ENCODE data around the gene ZBTB7A.

Gene ZBTB7A

DNA sequence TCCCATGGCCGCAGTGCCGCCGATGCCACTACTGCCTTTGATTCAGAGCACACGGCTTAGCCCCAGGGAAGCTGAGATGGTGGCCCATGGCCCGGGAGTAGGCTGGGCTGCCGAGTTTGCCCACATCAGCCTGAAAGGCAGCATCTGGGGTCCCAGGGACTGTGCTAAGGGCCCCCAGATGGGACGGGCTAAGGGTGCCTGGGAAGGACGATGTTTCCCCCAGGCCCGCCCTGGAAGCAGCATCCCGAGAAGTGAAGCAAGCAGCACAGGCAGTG, 34.7 kb upstream of the ZBTB7A start:
- Histone ChIP-seq H4K8ac (ENCODE audit: low read depth, low read length) (no peak overlapping the region), H3K79me2 (ENCODE audit: control insufficient read depth, insufficient read depth, low read length) (no peaks in the 10 kb centered on the region), H3K9ac (ENCODE audit: low read length) (no peak overlapping the region), H3K79me1 (ENCODE audit: low read length) (no peaks in the 10 kb centered on the region), H3K56ac (ENCODE audit: low read length) (no peak overlapping the region), H2BK15ac (replicated peaks; ENCODE audit: low read depth) (no peak overlapping the region), H2BK5ac (ENCODE audit: low read length) (no peak overlapping the region), H3K4ac (ENCODE audit: low read depth, low read length) (no peak overlapping the region), H3K4me3 (ENCODE audit: low read length) (no peak overlapping the region), H3K18ac (ENCODE audit: low read length) (no peak overlapping the region), H2AK5ac (ENCODE audit: low read length) (no peak overlapping the region), H3K23ac (ENCODE audit: low read length) (no peak overlapping the region), H3K4me2 (ENCODE audit: low read length) (no peak overlapping the region), H4K5ac (ENCODE audit: low read length) (no peak overlapping the region), H3K4me1 (ENCODE audit: control insufficient read depth, low read depth, low read length) (no peaks in the 10 kb centered on the region), H2BK120ac (ENCODE audit: low read depth, low read length) (no peak overlapping the region), H3K36me3 (ENCODE audit: control insufficient read depth, insufficient read depth, low read length) (peaks cover 10% of the 10 kb centered on the region), H3K27ac (ENCODE audit: low read depth, low read length) (no peak overlapping the region), H3K27me3 (ENCODE audit: insufficient read depth, low read length, poor library complexity) (no peaks in the 10 kb centered on the region)
- DNase-seq, result no peak
- no CpG with 5 or more reads among the region's 10 CpGs for WGBS (ENCODE audit: extremely low coverage, insufficient coverage, low lambda C conversion rate)

DNA sequence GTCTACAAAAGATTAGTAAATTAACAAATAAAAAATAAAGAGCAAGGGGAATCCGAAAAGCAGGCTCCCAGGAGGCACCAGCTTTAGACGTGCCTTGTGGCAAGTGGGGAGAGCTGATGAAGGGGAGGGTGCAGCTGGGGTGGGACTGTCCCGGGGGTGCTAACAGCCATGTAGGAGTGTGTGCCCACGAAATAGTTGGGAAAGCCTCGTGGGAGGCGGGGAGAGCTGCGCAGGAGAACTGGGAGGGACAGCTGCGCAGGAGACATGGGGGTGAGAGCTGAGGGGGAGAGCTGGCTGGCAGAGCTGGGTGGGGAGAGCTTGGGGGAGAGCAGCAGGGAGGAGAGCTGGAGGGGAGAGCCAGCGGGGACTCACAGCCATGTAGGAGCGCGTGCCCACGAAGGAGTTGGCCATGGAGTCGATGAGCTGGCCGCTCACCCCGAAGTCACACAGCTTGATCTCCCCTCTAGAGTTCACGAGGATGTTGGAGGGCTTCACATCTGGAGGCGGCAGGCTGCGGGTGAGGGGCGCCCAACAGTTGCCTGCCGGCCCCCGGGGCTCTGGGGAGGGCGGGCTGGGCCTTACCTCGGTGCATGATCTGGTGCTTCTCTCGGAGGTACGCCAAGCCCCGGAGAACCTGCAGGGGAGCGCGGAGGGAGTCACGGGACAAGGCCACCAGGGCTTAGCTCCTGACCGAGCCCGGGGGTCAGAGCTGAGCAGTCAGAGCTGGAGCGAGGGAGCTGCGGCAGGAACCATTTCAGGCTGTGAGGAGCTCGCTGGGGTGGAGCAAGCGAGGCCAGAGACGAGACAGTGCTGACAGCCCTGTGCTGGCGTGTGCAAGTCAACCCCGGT, 34.2 kb upstream of the ZBTB7A start:
- Histone ChIP-seq H3K9ac (ENCODE audit: low read length) (no peak overlapping the region), H3K4me2 (ENCODE audit: low read length) (no peak overlapping the region), H4K5ac (ENCODE audit: low read length) (no peak overlapping the region), H2BK15ac (replicated peaks; ENCODE audit: low read depth) (no peak overlapping the region), H3K4ac (ENCODE audit: low read depth, low read length) (no peak overlapping the region), H3K4me3 (ENCODE audit: low read length) (no peak overlapping the region), H3K79me2 (ENCODE audit: control insufficient read depth, insufficient read depth, low read length) (no peaks in the 10 kb centered on the region), H3K23ac (ENCODE audit: low read length) (no peak overlapping the region), H3K27ac (ENCODE audit: low read depth, low read length) (no peak overlapping the region), H2AK5ac (ENCODE audit: low read length) (no peak overlapping the region), H3K36me3 (ENCODE audit: control insufficient read depth, insufficient read depth, low read length) (peaks cover 10% of the 10 kb centered on the region), H3K56ac (ENCODE audit: low read length) (no peak overlapping the region), H2BK120ac (ENCODE audit: low read depth, low read length) (no peak overlapping the region), H3K27me3 (ENCODE audit: insufficient read depth, low read length, poor library complexity) (no peaks in the 10 kb centered on the region), H3K79me1 (ENCODE audit: low read length) (no peaks in the 10 kb centered on the region), H4K8ac (ENCODE audit: low read depth, low read length) (no peak overlapping the region), H3K4me1 (ENCODE audit: control insufficient read depth, low read depth, low read length) (no peaks in the 10 kb centered on the region), H3K18ac (ENCODE audit: low read length) (no peak overlapping the region), H2BK5ac (ENCODE audit: low read length) (no peak overlapping the region)
- DNase-seq, result no peak
- WGBS (ENCODE audit: extremely low coverage, insufficient coverage, low lambda C conversion rate), result no CpG with 5 or more reads among the region's 38 CpGs

- Histone ChIP-seq H2BK5ac (ENCODE audit: low read length) (no peak overlapping the region), H3K4me2 (ENCODE audit: low read length) (no peak overlapping the region), H2BK15ac (replicated peaks; ENCODE audit: low read depth) (no peak overlapping the region), H3K56ac (ENCODE audit: low read length) (no peak overlapping the region), H4K5ac (ENCODE audit: low read length) (no peak overlapping the region), H3K9ac (ENCODE audit: low read length) (no peak overlapping the region), H3K4me3 (ENCODE audit: low read length) (no peak overlapping the region), H2AK5ac (ENCODE audit: low read length) (no peak overlapping the region), H3K23ac (ENCODE audit: low read length) (no peak overlapping the region), H3K27ac (ENCODE audit: low read depth, low read length) (no peak overlapping the region), H3K27me3 (ENCODE audit: insufficient read depth, low read length, poor library complexity) (no peaks in the 10 kb centered on the region), H3K79me2 (ENCODE audit: control insufficient read depth, insufficient read depth, low read length) (no peaks in the 10 kb centered on the region), H4K8ac (ENCODE audit: low read depth, low read length) (no peak overlapping the region), H3K79me1 (ENCODE audit: low read length) (no peaks in the 10 kb centered on the region), H3K4ac (ENCODE audit: low read depth, low read length) (no peak overlapping the region), H3K4me1 (ENCODE audit: control insufficient read depth, low read depth, low read length) (no peaks in the 10 kb centered on the region), H3K18ac (ENCODE audit: low read length) (no peak overlapping the region), H3K36me3 (ENCODE audit: control insufficient read depth, insufficient read depth, low read length) (peaks cover 10% of the 10 kb centered on the region), H2BK120ac (ENCODE audit: low read depth, low read length) (no peak overlapping the region)
- DNase-seq, result no peak
- WGBS (ENCODE audit: extremely low coverage, insufficient coverage, low lambda C conversion rate), result no CpG with 5 or more reads among the region's 38 CpGs
Observed at GRCh38 chr19:4099041-4099764, 32.5 kb upstream of the ZBTB7A start.

DNA sequence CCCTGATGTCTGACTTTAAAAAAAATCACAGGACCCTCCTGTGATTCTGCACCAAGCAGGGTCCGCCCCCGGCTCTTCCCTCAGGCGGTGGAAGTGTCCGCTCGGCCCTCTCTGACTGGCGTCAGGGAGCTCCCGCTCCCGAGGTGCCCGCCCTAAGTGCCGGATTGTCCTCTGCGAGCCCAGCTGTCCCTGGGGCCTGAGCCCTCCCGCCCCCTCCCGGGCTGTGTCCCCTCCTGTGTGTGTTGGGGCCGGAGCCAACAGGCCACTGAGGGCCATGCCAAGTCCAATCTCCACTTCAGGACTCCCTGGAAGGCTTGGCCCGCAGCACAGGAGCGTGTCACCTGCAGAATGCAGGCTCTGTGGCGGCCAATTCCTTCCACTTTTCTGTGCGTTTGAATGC, 31.8 kb upstream of the ZBTB7A start:
- Histone ChIP-seq H3K23ac (ENCODE audit: low read length) (no peak overlapping the region), H3K4me3 (ENCODE audit: low read length) (no peak overlapping the region), H3K27me3 (ENCODE audit: insufficient read depth, low read length, poor library complexity) (no peaks in the 10 kb centered on the region), H2BK120ac (ENCODE audit: low read depth, low read length) (no peak overlapping the region), H3K4me1 (ENCODE audit: control insufficient read depth, low read depth, low read length) (no peaks in the 10 kb centered on the region), H2AK5ac (ENCODE audit: low read length) (no peak overlapping the region), H3K56ac (ENCODE audit: low read length) (no peak overlapping the region), H3K9ac (ENCODE audit: low read length) (no peak overlapping the region), H2BK15ac (replicated peaks; ENCODE audit: low read depth) (no peak overlapping the region), H3K4ac (ENCODE audit: low read depth, low read length) (no peak overlapping the region), H2BK5ac (ENCODE audit: low read length) (no peak overlapping the region), H4K5ac (ENCODE audit: low read length) (no peak overlapping the region), H3K27ac (ENCODE audit: low read depth, low read length) (no peak overlapping the region), H3K79me2 (ENCODE audit: control insufficient read depth, insufficient read depth, low read length) (no peaks in the 10 kb centered on the region), H3K36me3 (ENCODE audit: control insufficient read depth, insufficient read depth, low read length) (peaks cover 10% of the 10 kb centered on the region), H3K79me1 (ENCODE audit: low read length) (no peaks in the 10 kb centered on the region), H3K18ac (ENCODE audit: low read length) (no peak overlapping the region), H3K4me2 (ENCODE audit: low read length) (no peak overlapping the region), H4K8ac (ENCODE audit: low read depth, low read length) (no peak overlapping the region)
- no peak for DNase-seq
- WGBS (ENCODE audit: extremely low coverage, insufficient coverage, low lambda C conversion rate), result no CpG with 5 or more reads among the region's 18 CpGs

DNA sequence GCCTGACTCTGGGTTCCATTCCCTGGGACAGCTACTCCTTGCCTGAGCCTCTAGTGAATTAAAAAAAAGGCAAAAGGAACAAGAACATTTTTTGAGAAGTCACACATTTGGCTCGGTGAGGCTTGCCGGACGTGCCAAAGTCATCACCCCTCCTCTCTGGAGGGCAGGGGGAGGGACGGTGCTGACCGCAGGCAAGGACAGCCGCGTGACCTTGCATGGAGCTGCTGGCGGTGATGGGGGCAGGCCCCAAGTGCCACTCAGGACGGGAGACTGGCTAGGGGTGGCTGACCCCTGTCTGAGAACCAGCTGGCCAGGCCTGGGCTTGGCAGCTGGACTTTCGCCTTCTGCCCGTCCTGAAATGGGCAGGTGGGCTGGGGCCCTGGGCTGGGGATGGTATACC, 30.8 kb upstream of the ZBTB7A start:
- Histone ChIP-seq H2BK120ac (ENCODE audit: low read depth, low read length) (no peak overlapping the region), H3K4me1 (ENCODE audit: control insufficient read depth, low read depth, low read length) (no peaks in the 10 kb centered on the region), H3K79me1 (ENCODE audit: low read length) (no peaks in the 10 kb centered on the region), H4K5ac (ENCODE audit: low read length) (no peak overlapping the region), H3K27ac (ENCODE audit: low read depth, low read length) (no peak overlapping the region), H3K79me2 (ENCODE audit: control insufficient read depth, insufficient read depth, low read length) (no peaks in the 10 kb centered on the region), H4K8ac (ENCODE audit: low read depth, low read length) (no peak overlapping the region), H3K56ac (ENCODE audit: low read length) (no peak overlapping the region), H2BK15ac (replicated peaks; ENCODE audit: low read depth) (no peak overlapping the region), H3K23ac (ENCODE audit: low read length) (no peak overlapping the region), H3K4me3 (ENCODE audit: low read length) (no peak overlapping the region), H3K9ac (ENCODE audit: low read length) (no peak overlapping the region), H2AK5ac (ENCODE audit: low read length) (no peak overlapping the region), H3K4me2 (ENCODE audit: low read length) (no peak overlapping the region), H3K18ac (ENCODE audit: low read length) (no peak overlapping the region), H3K27me3 (ENCODE audit: insufficient read depth, low read length, poor library complexity) (no peaks in the 10 kb centered on the region), H3K4ac (ENCODE audit: low read depth, low read length) (no peak overlapping the region), H2BK5ac (ENCODE audit: low read length) (no peak overlapping the region), H3K36me3 (ENCODE audit: control insufficient read depth, insufficient read depth, low read length) (peaks cover 10% of the 10 kb centered on the region)
- WGBS (ENCODE audit: extremely low coverage, insufficient coverage, low lambda C conversion rate), result no CpG with 5 or more reads among the region's 11 CpGs
- no peak for DNase-seq

Data from mesendoderm (in vitro differentiated cells).